HG02610 (cell line): ENCODE measurements around the gene PTGFR.

ENCODE experiments used
- ATAC-seq: cut with Tn5 transposase; IDR thresholded peaks from one replicate; pipeline ENCODE4 v1.9.1; 2021; ENCODE audit warnings: mild to moderate bottlenecking, moderate library complexity; ENCODE audit not compliant: unreplicated experiment

Gene PTGFR

DNA sequence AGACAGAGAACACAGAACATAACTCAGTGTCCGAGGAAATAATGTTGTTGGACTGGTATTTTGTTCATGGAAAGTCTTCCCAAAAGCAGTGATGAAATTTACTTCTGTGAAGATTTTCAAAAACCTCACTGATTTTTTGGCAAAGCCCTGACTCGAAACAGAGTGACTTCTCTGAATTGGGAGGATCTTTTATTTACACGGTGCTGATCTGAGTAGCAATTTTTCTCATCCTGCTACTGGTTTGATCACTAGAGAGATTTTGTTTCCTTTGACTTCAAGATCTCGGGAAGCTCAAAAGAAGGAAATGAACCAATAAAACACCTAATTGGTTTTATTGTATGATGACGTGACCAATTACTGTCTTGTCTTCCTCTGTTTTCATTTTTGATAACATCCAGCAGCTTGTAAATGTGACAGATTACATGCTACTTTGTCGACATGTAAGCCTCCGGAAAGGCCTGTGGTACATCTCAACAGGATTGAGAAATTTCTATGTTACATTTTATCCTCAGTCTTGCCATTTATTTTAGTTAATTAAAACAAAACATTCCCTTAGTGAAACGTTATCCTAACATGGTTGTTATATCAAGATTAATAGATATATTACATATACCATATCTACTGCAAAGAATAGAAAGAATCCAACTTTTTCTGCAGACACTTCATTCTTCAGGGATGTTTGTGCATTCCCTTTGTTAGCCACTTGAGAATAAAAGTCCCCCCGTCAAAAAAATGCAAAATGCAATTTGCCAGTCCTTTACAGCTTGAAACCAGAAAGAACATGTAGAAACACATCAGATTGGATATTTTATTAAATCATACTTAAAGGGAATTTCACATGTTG lies 86.7 kb downstream of the PTGFR start:
- no peak for ATAC-seq

DNA sequence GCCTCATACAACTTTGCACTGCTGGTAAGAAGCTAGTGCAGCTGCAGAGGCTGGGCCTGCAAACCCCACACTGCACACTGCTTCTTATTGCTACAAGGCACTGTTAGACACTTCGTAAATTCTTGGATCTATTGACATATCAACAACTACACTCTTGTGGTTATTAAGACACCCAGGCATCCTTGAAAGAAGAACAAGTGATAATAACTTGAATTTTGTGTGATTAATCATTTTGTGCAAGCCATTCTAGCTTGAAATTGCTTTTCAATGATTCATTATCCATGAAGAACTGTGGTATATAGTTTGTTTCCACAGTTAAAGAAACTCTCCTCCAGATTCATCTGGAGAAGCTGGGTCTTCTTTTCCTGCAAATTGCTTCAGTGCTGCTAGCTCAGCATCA lies 95.8 kb downstream of the PTGFR start:
- ATAC-seq: no peak

DNA sequence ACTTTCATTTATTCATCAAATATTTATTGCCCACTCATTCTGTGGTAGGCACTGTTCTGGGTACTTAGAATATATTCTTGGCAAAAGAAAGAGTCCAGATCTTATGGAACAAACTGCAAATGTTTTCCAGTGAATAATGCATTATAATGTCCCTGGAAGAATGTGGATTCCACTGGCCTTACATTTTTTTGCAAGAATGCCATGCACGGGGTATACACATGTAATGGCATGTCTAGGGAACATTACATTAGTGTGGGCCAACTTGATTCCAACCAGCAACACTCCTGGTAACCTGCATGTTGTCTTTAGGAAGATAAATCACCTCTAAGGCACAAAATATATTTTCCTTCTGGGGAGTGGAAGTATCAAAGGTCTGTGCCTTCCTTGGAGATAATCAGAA lies 96.4 kb downstream of the PTGFR start:
- ATAC-seq: no peak
